WERI-Rb-1 (cell line): ENCODE data around the gene SFRP2.

Experiments used
- DNase-seq: peaks from one replicate; pipeline ENCODE4 v3.0.0-alpha.2; 2020
- H3K27ac ChIP-seq: fragments of 250-450 bp; sonication (Bioruptor Pico); 2 replicates; pipeline ENCODE4 v1.5.1; 2020; ENCODE audit warnings: mild to moderate bottlenecking, moderate library complexity
- H3K27me3 ChIP-seq: fragments of 250-450 bp; sonication (Bioruptor Pico); 2 replicates; pipeline ENCODE4 v1.5.1; 2021; ENCODE audit warnings: mild to moderate bottlenecking, low read depth, moderate library complexity; ENCODE audit not compliant: insufficient read depth, severe bottlenecking
- H3K36me3 ChIP-seq: fragments of 250-450 bp; sonication (Bioruptor Pico); 2 replicates; pipeline ENCODE4 v1.5.1; 2020; ENCODE audit warnings: mild to moderate bottlenecking, moderate library complexity
- H3K4me3 ChIP-seq: 2 replicates; pipeline ENCODE4 v1.5.1; 2011; ENCODE audit warnings: low read depth, mild to moderate bottlenecking, control low read depth, low read length
- H3K9me3 ChIP-seq: fragments of 250-450 bp; sonication (Bioruptor Pico); 2 replicates; pipeline ENCODE4 v1.5.1; 2021; ENCODE audit warnings: mild to moderate bottlenecking, moderate library complexity; ENCODE audit not compliant: severe bottlenecking
- CTCF ChIP-seq: IDR thresholded peaks from 2 replicates; pipeline ENCODE4 v1.5.1; 2011; ENCODE audit warnings: low read depth, mild to moderate bottlenecking, control low read depth, inconsistent platforms, low read length

Gene SFRP2

GRCh38 chr4:153831245-153831644, 42.4 kb upstream of the SFRP2 start:
- no peak overlapping the region for H3K27ac ChIP-seq
- H3K9me3 ChIP-seq = peaks cover 3% of the 10 kb centered on the region
- H3K27me3 ChIP-seq = no peaks in the 10 kb centered on the region
- no peak for TF ChIP-seq CTCF
- no peaks in the 10 kb centered on the region for H3K36me3 ChIP-seq
- no peak for DNase-seq
- H3K4me3 ChIP-seq = no peak overlapping the region

- Histone ChIP-seq H3K36me3 (no peaks in the 10 kb centered on the region), H3K4me3 (no peak overlapping the region), H3K9me3 (no peaks in the 10 kb centered on the region), H3K27me3 (no peaks in the 10 kb centered on the region), H3K27ac (no peak overlapping the region)
- TF ChIP-seq CTCF = no peak
- DNase-seq = no peak
Observed at GRCh38 chr4:153825691-153826090, 36.8 kb upstream of the SFRP2 start.

GRCh38 chr4:153825126-153825525, 36.2 kb upstream of the SFRP2 start:
- no peak for DNase-seq
- Histone ChIP-seq H3K36me3 (no peaks in the 10 kb centered on the region), H3K9me3 (peaks cover 3% of the 10 kb centered on the region), H3K4me3 (no peak overlapping the region), H3K27ac (no peak overlapping the region), H3K27me3 (no peaks in the 10 kb centered on the region)
- TF ChIP-seq CTCF = no peak

GRCh38 chr4:153824501-153824900, 35.6 kb upstream of the SFRP2 start:
- no peak overlapping the region for H3K27ac ChIP-seq
- TF ChIP-seq CTCF = no peak
- H3K9me3 ChIP-seq = peaks cover 9% of the 10 kb centered on the region
- no peak for DNase-seq
- no peaks in the 10 kb centered on the region for H3K36me3 ChIP-seq
- no peak overlapping the region for H3K4me3 ChIP-seq
- no peaks in the 10 kb centered on the region for H3K27me3 ChIP-seq

GRCh38 chr4:153823483-153823882, 34.6 kb upstream of the SFRP2 start:
- H3K27ac ChIP-seq = no peak overlapping the region
- no peak for DNase-seq
- no peak for TF ChIP-seq CTCF
- H3K27me3 ChIP-seq = no peaks in the 10 kb centered on the region
- no peaks in the 10 kb centered on the region for H3K36me3 ChIP-seq
- peaks cover 9% of the 10 kb centered on the region for H3K9me3 ChIP-seq
- H3K4me3 ChIP-seq = no peak overlapping the region

GRCh38 chr4:153822316-153822715, 33.4 kb upstream of the SFRP2 start:
- no peak for TF ChIP-seq CTCF
- H3K4me3 ChIP-seq = no peak overlapping the region
- peaks cover 9% of the 10 kb centered on the region for H3K9me3 ChIP-seq
- H3K27me3 ChIP-seq = no peaks in the 10 kb centered on the region
- no peaks in the 10 kb centered on the region for H3K36me3 ChIP-seq
- no peak for DNase-seq
- H3K27ac ChIP-seq = no peak overlapping the region
